NCI-H1417 (cell line): Measurements from ENCODE around the gene MT1F.

Experiments used
- DNase-seq, 3 experiments: peaks; one replicate each; lab custom pipeline; 2025; lab: John Stamatoyannopoulos, UW

The MT1F gene

DNA sequence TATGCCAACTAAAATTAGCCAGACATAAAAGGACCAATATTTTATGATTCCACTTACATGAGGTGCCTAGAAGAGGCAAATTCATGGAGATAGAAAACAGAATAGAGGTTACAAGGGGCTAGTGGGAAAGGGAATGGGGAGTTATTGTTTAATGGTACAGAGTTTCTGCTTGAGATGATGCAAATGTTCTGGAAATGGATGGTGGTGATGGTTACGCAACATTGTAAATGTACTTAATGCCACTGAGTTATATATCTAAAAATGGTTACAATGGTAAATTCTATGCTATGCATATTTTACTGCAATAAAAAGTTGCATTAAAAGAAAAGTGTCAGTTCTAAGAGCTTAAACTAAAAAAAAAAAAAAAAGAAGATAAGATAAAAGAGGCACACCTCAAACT lies 42.4 kb downstream of the MT1F start:
- no peak for DNase-seq

GRCh38 chr16:56700631-56701030 lies 42.9 kb downstream of the MT1F start:
- no peak for DNase-seq

DNA sequence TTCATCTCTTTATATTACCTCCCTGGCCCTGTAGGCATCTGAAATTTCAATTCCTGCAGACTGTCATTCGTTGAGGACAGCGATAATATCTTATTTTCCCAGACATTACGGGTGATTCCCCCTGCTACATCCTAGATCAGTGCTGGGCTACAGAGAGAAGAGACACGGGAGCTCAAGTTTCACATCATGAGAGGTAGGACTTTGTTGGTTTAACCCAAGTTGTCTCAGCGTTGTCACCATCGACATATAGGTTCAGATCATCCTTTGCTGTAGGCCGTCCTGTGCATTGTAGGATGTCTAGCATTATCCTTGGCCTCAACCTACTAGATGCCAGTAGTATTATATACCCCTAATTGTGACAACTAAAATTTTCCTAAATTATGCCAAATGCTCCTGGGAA lies 43.8 kb downstream of the MT1F start:
- DNase-seq = no peak

GRCh38 chr16:56702836-56703235 lies 45.1 kb downstream of the MT1F start:
- DNase-seq = no peak
